ENCODE measurements around the gene RARA. TPM values are rescaled to one million over a fixed set of nuclear protein-coding genes. Genes with fewer than 3 reads are reported as not detected.

The RARA gene
- total RNA-seq, 1 experiment from 2014 or later: 25.4 TPM

DNA sequence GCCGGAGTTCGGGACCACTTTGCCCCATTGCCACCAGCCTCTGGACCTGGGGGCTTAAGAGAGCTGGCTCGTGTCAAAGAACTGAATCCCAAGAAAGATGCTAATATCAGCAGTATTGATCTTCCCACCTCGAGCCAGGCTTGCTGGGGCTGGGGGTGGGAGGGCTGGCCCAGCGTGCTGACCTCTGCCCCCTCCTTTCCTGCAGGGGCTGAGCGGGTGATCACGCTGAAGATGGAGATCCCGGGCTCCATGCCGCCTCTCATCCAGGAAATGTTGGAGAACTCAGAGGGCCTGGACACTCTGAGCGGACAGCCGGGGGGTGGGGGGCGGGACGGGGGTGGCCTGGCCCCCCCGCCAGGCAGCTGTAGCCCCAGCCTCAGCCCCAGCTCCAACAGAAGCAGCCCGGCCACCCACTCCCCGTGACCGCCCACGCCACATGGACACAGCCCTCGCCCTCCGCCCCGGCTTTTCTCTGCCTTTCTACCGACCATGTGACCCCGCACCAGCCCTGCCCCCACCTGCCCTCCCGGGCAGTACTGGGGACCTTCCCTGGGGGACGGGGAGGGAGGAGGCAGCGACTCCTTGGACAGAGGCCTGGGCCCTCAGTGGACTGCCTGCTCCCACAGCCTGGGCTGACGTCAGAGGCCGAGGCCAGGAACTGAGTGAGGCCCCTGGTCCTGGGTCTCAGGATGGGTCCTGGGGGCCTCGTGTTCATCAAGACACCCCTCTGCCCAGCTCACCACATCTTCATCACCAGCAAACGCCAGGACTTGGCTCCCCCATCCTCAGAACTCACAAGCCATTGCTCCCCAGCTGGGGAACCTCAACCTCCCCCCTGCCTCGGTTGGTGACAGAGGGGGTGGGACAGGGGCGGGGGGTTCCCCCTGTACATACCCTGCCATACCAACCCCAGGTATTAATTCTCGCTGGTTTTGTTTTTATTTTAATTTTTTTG, 47.1 kb downstream of the RARA start:
- Histone ChIP-seq H3K27me3 (replicated peaks; ENCODE audit: insufficient read depth, low read depth, low read length, poor library complexity) (no peaks in the 10 kb centered on the region), H3K36me3 (ENCODE audit: insufficient read depth, low read length, poor library complexity, severe bottlenecking) (peaks cover 13% of the 10 kb centered on the region), H3K27ac (ENCODE audit: low read depth, low read length, poor library complexity, severe bottlenecking) (no peak overlapping the region), H3K9me3 (ENCODE audit: low read depth, low read length, poor library complexity, severe bottlenecking) (no peaks in the 10 kb centered on the region), H3K4me1 (ENCODE audit: insufficient read depth, low read length, poor library complexity, severe bottlenecking) (peaks cover 9% of the 10 kb centered on the region), H3K4me3 (ENCODE audit: low read depth, low read length, poor library complexity, severe bottlenecking) (no peak overlapping the region)
- ChIA-PET CTCF (no interaction called here), POLR2A (ENCODE audit: low non-redundant PET) (no interaction called here)
- TF ChIP-seq, protein P1, sequence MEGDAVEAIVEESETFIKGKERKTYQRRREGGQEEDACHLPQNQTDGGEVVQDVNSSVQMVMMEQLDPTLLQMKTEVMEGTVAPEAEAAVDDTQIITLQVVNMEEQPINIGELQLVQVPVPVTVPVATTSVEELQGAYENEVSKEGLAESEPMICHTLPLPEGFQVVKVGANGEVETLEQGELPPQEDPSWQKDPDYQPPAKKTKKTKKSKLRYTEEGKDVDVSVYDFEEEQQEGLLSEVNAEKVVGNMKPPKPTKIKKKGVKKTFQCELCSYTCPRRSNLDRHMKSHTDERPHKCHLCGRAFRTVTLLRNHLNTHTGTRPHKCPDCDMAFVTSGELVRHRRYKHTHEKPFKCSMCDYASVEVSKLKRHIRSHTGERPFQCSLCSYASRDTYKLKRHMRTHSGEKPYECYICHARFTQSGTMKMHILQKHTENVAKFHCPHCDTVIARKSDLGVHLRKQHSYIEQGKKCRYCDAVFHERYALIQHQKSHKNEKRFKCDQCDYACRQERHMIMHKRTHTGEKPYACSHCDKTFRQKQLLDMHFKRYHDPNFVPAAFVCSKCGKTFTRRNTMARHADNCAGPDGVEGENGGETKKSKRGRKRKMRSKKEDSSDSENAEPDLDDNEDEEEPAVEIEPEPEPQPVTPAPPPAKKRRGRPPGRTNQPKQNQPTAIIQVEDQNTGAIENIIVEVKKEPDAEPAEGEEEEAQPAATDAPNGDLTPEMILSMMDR (conservative IDR thresholded peaks at IDR 0.05; ENCODE audit: low read depth, low read length): no peak
- TF ChIP-seq EZH2 (IDR thresholded peaks at IDR 0.05; ENCODE audit: borderline replicate concordance, low read depth, low read length, poor library complexity, severe bottlenecking): no peak
- intact Hi-C loops (cut with micrococcal nuclease; ENCODE audit: unreplicated experiment): loop anchor here (1.0 to 10.0 kb wide), 2 partner anchors 53 to 209 kb away; partner anchors contain the start of gene CCR7
- DNase-seq (ENCODE audit: low spot score): no peak
- no TSS peak for BruUV-seq (replicated peaks)

GRCh38 chr17:40356990-40357881, 48.3 kb downstream of the RARA start:
- H3K4me1 ChIP-seq (ENCODE audit: insufficient read depth, low read length, poor library complexity, severe bottlenecking): no peaks in the 10 kb centered on the region
- intact Hi-C loops (cut with micrococcal nuclease; ENCODE audit: unreplicated experiment): loop anchor here (10.0 kb wide), 1 partner anchor 208 kb away; the partner anchor contains the start of gene CCR7
- BruUV-seq (replicated peaks): no TSS peak

More at GRCh38 chr17:40356990-40357881, 48.3 kb downstream of the RARA start:
- H3K4me3 ChIP-seq (ENCODE audit: low read depth, low read length, poor library complexity, severe bottlenecking): no peak overlapping the region
- TF ChIP-seq, protein P1 (conservative IDR thresholded peaks at IDR 0.05; ENCODE audit: low read depth, low read length): no peak
- TF ChIP-seq EZH2 (IDR thresholded peaks at IDR 0.05; ENCODE audit: borderline replicate concordance, low read depth, low read length, poor library complexity, severe bottlenecking): no peak
- CTCF ChIA-PET: interaction anchor here (0.9 to 2.4 kb wide), 2 partner anchors 36 to 176 kb away, joined by 3 to 7 read pairs; no protein-coding TSS in a partner anchor
- POLR2A ChIA-PET (ENCODE audit: low non-redundant PET): no interaction called here
- H3K27me3 ChIP-seq (replicated peaks; ENCODE audit: insufficient read depth, low read depth, low read length, poor library complexity): no peaks in the 10 kb centered on the region
- no peak for DNase-seq (ENCODE audit: low spot score)
- H3K36me3 ChIP-seq (ENCODE audit: insufficient read depth, low read length, poor library complexity, severe bottlenecking): peaks cover 12% of the 10 kb centered on the region
- no peak overlapping the region for H3K27ac ChIP-seq (ENCODE audit: low read depth, low read length, poor library complexity, severe bottlenecking)
- H3K9me3 ChIP-seq (ENCODE audit: low read depth, low read length, poor library complexity, severe bottlenecking): no peaks in the 10 kb centered on the region

Data from A673 (cell line).